ENCODE data around the gene FGFRL1.
"Not testable (repeated sequence)": the region's sequence is repeated elsewhere in the genome, so short reads cannot be mapped to it uniquely, and the experiment has no call there.

Gene FGFRL1

DNA sequence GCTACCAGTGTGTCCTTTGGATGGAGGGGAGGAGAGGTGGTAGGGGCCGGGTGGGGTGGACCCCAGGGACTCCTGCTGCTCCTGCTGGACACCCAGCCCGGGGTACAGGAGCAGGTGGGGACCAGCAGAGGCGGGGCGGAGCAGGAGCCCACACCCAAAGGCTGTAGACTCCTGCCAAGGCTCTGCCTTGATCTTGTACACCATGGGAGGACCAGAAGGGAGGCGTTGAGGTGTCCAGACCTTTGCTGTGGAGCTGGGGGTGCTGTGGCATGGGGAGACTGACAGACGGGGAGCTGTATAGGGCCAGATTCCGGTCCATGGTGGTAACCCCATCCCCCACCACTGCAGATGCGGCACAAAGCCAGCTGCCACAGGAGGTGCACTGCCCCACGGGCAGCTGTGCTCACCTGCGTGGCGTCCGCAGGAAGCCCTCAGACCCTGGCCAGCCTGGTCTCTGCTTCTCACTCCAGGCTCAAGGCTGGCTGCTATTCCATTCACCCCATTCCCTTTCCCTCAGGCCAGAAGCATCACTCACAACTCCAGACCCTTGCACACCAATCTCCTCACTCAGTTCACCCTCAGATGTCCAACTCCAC lies 13.2 kb upstream of the FGFRL1 start:
- Histone ChIP-seq H3K4me3 (ENCODE audit: low read depth, low read length, poor library complexity, severe bottlenecking) (no peak overlapping the region), H3K27ac (ENCODE audit: low read depth, low read length, poor library complexity, severe bottlenecking) (no peak overlapping the region), H3K4me2 (ENCODE audit: low read length) (no peak overlapping the region), H2AFZ (ENCODE audit: low read length) (no peak overlapping the region), H3K79me2 (ENCODE audit: insufficient read depth, low read length) (no peaks in the 10 kb centered on the region), H3F3A (ENCODE audit: insufficient read depth, low read length) (no peaks in the 10 kb centered on the region), H4K20me1 (ENCODE audit: insufficient read depth, low read length) (no peaks in the 10 kb centered on the region), H3K36me3 (ENCODE audit: insufficient read depth, low read length) (no peaks in the 10 kb centered on the region), H3K27me3 (ENCODE audit: insufficient read depth, low read length) (no peaks in the 10 kb centered on the region), H3K4me1 (ENCODE audit: insufficient read depth, low read length, severe bottlenecking) (peaks cover 8% of the 10 kb centered on the region), H3K9me3 (ENCODE audit: low read length) (no peaks in the 10 kb centered on the region), H3K9me2 (ENCODE audit: low read depth, low read length) (no peaks in the 10 kb centered on the region), H3K9ac (ENCODE audit: low read length) (no peak overlapping the region)
- no peak for TF ChIP-seq EZH2 (IDR thresholded peaks at IDR 0.05; ENCODE audit: borderline replicate concordance, low read length)
- TF ChIP-seq, protein P1, sequence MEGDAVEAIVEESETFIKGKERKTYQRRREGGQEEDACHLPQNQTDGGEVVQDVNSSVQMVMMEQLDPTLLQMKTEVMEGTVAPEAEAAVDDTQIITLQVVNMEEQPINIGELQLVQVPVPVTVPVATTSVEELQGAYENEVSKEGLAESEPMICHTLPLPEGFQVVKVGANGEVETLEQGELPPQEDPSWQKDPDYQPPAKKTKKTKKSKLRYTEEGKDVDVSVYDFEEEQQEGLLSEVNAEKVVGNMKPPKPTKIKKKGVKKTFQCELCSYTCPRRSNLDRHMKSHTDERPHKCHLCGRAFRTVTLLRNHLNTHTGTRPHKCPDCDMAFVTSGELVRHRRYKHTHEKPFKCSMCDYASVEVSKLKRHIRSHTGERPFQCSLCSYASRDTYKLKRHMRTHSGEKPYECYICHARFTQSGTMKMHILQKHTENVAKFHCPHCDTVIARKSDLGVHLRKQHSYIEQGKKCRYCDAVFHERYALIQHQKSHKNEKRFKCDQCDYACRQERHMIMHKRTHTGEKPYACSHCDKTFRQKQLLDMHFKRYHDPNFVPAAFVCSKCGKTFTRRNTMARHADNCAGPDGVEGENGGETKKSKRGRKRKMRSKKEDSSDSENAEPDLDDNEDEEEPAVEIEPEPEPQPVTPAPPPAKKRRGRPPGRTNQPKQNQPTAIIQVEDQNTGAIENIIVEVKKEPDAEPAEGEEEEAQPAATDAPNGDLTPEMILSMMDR (IDR thresholded peaks at IDR 0.05; ENCODE audit: low read length): no peak

DNA sequence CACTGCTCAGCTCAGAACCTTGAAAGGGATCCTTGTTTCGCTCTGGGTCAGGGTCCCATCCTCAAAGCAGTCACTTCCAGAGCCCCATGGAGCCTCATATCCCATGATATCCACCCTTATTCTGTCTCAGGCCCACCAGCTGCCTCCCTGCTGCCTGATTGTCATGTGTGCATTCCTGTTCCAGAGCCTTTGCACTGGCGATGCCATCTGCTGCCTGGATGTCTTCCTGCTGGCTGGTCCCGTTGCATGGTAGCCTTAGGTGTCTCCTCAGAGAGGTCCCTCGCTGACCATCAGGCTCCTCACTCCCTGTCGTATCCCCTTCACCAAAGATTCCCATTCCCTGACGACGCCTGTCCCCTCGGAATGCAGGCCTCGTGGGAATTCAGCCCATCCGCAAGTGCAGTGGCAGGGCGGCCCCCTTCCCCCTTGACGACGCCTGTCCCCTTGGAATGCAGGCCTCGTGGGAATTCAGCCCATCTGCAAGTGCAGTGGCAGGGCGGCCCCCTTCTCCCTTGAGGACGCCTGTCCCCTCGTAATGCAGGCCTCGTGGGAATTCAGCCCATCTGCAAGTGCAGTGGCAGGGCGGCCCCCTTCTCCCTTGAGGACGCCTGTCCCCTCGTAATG lies 12.1 kb upstream of the FGFRL1 start:
- not testable (repeated sequence) for H3K4me1 ChIP-seq (ENCODE audit: insufficient read depth, low read length, severe bottlenecking); H3K36me3 ChIP-seq (ENCODE audit: insufficient read depth, low read length); H3K9me2 ChIP-seq (ENCODE audit: low read depth, low read length); H3K27me3 ChIP-seq (ENCODE audit: insufficient read depth, low read length); H3K9me3 ChIP-seq (ENCODE audit: low read length); H2AFZ ChIP-seq (ENCODE audit: low read length); H3K4me2 ChIP-seq (ENCODE audit: low read length); H4K20me1 ChIP-seq (ENCODE audit: insufficient read depth, low read length); H3K9ac ChIP-seq (ENCODE audit: low read length); H3F3A ChIP-seq (ENCODE audit: insufficient read depth, low read length); H3K79me2 ChIP-seq (ENCODE audit: insufficient read depth, low read length); H3K4me3 ChIP-seq (ENCODE audit: low read depth, low read length, poor library complexity, severe bottlenecking); H3K27ac ChIP-seq (ENCODE audit: low read depth, low read length, poor library complexity, severe bottlenecking)

DNA sequence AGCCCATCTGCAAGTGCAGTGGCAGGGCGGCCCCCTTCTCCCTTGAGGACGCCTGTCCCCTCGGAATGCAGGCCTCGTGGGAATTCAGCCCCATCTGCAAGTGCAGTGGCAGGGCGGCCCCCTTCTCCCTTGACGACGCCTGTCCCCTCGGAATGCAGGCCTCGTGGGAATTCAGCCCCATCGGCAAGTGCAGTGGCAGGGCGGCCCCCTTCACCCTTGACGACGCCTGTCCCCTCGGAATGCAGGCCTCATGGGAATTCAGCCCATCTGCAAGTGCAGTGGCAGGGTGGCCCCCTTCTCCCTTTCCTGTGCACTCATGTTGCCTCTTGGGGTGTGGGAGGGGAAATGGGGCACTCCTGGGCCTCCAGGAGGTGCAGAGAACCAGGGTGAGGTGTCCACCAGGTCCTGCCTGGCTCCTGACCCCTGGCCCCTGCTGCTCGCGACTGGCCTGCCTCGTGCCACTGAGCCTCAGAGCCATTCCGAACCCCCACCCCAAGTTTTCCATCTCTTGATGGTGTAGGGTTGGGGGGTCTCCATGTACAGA lies 11.5 kb upstream of the FGFRL1 start:
- Histone ChIP-seq H3K27me3 (ENCODE audit: insufficient read depth, low read length) (no peaks in the 10 kb centered on the region), H3K4me3 (ENCODE audit: low read depth, low read length, poor library complexity, severe bottlenecking) (no peak overlapping the region), H3K36me3 (ENCODE audit: insufficient read depth, low read length) (no peaks in the 10 kb centered on the region), H4K20me1 (ENCODE audit: insufficient read depth, low read length) (no peaks in the 10 kb centered on the region), H3K79me2 (ENCODE audit: insufficient read depth, low read length) (no peaks in the 10 kb centered on the region), H3K9me2 (ENCODE audit: low read depth, low read length) (no peaks in the 10 kb centered on the region), H2AFZ (ENCODE audit: low read length) (no peak overlapping the region), H3K9ac (ENCODE audit: low read length) (no peak overlapping the region), H3K4me2 (ENCODE audit: low read length) (no peak overlapping the region), H3K27ac (ENCODE audit: low read depth, low read length, poor library complexity, severe bottlenecking) (no peak overlapping the region), H3F3A (ENCODE audit: insufficient read depth, low read length) (no peaks in the 10 kb centered on the region), H3K9me3 (ENCODE audit: low read length) (no peaks in the 10 kb centered on the region), H3K4me1 (ENCODE audit: insufficient read depth, low read length, severe bottlenecking) (no peaks in the 10 kb centered on the region)
- no peak for TF ChIP-seq EZH2 (IDR thresholded peaks at IDR 0.05; ENCODE audit: borderline replicate concordance, low read length)
- TF ChIP-seq, protein P1 (IDR thresholded peaks at IDR 0.05; ENCODE audit: low read length): no peak

Measured in OCI-LY1 (cell line).